ENCODE measurements around the gene S100A13. TPM values are rescaled to one million over a fixed set of nuclear protein-coding genes. Genes with fewer than 3 reads are reported as not detected.

S100A13 gene
- total and polyA plus RNA-seq, 10 of the 15 experiments (the other 5 are each of a cell fraction or from before 2014, with no cell fraction given), result 5.7 to 30.9 (median 9.1) TPM

DNA sequence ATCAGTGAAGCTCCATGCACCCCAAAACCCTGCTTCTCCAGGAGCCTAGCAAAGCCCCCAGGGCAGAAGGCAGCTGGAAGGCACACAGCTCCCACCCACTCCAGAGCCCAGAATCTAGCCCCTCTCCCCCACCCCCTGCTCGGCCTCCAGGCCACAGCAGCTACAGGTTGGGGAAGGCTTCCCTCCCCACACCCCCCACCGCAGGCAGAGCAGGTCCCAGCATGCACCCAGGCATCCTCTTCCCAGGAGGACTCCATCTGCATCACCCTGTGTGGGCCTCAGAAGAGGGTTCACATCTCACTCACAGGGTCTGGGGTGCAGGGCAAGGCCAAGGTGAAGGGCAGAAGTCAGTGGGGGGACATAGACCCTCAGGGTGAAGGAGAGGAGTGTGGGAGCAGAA, 11.9 kb downstream of the S100A13 start:
- WGBS (ENCODE audit: insufficient coverage, insufficient replicate concordance, low lambda C conversion rate, missing lambda C conversion rate), result 45% methylated on average over 2 of the region's 2 CpGs
- Histone ChIP-seq H4K20me1 (ENCODE audit: control insufficient read depth, insufficient read depth) (no peaks in the 10 kb centered on the region), H3K4me2 (ENCODE audit: control insufficient read depth, insufficient read depth) (no peak overlapping the region), H3K9me3 (replicated peaks; ENCODE audit: control insufficient read depth, insufficient read depth, low read length) (no peaks in the 10 kb centered on the region), H3K4me3 (no peak overlapping the region), H3K36me3 (ENCODE audit: control insufficient read depth in 2 of 2, insufficient read depth in 2 of 2, low read length in 1 of 2) (no peaks in the 10 kb centered on the region), H3K79me2 (ENCODE audit: control insufficient read depth, insufficient read depth, low read length) (no peaks in the 10 kb centered on the region), H3K27me3 (replicated peaks in 1 of 2; ENCODE audit: control insufficient read depth in 2 of 2, insufficient read depth in 2 of 2, low read length in 1 of 2) (no peaks in the 10 kb centered on the region), H3K27ac (ENCODE audit: control insufficient read depth, insufficient read depth) (no peak overlapping the region), H3K9ac (ENCODE audit: control insufficient read depth, insufficient read depth, low read length) (no peak overlapping the region), H2AFZ (ENCODE audit: control insufficient read depth, low read depth, low read length) (no peak overlapping the region), H3K4me1 (ENCODE audit: control insufficient read depth, insufficient read depth, low read length) (peaks cover 14% of the 10 kb centered on the region)
- intact Hi-C loops (cut with micrococcal nuclease; ENCODE audit: unreplicated experiment), result no loop called here
- ChIA-PET CTCF (interaction anchor here (1.1 to 7.8 kb wide), 9 partner anchors 8 to 120 kb away, joined by 3 to 106 read pairs (median 11); partner anchors contain the start of genes S100A1 and S100A13), SMC1A (ENCODE audit: uncharacterized antibody, unreplicated experiment) (interaction anchor here (0.8 to 5.0 kb wide), 11 partner anchors 11 to 95 kb away, joined by 3 to 36 read pairs (median 4); partner anchors contain the start of genes CHTOP, S100A1 and S100A13), RAD21 (ENCODE audit: unreplicated experiment) (interaction anchor here (0.6 to 6.2 kb wide), 6 partner anchors 11 to 105 kb away, joined by 3 to 60 read pairs (median 6); partner anchors contain the start of gene S100A13), POLR2A (interaction anchor here (1.4 kb wide), 1 partner anchor 9 kb away, joined by 4 read pairs; no protein-coding TSS in a partner anchor)
- BruUV-seq (replicated peaks), result no TSS peak
- FAIRE-seq (no peak), DNase-seq (ENCODE audit: low read depth, low spot score) (no peak), ATAC-seq (no peak)
- in situ Hi-C loops (cut with MboI), result no loop called here
- TF ChIP-seq MEF2B (IDR thresholded peaks at IDR 0.05; ENCODE audit: partially characterized antibody, poor library complexity, severe bottlenecking), result no peak
- TF ChIP-seq, protein P1, sequence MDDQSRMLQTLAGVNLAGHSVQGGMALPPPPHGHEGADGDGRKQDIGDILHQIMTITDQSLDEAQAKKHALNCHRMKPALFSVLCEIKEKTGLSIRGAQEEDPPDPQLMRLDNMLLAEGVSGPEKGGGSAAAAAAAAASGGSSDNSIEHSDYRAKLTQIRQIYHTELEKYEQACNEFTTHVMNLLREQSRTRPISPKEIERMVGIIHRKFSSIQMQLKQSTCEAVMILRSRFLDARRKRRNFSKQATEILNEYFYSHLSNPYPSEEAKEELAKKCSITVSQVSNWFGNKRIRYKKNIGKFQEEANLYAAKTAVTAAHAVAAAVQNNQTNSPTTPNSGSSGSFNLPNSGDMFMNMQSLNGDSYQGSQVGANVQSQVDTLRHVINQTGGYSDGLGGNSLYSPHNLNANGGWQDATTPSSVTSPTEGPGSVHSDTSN (IDR thresholded peaks at IDR 0.05; ENCODE audit: insufficient replicate concordance, low read depth, low read length), result no peak

DNA sequence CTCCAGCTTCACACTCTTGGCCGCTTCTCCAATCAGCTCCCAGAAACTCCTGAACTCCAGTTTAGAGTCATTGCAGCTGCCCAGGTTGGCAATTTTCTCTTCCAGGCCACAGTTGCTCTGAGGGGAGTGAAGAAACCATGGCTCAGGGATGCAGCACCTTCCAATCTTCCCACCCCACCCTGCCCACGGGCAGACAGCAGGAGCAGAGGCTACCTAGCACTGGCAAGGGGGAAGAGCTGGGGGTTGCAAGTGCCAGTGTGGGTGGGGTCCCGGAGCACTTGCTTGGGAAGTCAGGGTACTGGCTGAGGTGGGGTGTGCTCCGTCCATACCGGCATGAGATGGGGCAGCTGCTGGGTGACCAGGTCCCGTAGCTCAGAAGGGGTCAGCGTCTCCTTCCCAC, 12.4 kb downstream of the S100A13 start:
- DNase-seq (ENCODE audit: low read depth, low spot score), result no peak
- TF ChIP-seq, protein P1 (IDR thresholded peaks at IDR 0.05; ENCODE audit: insufficient replicate concordance, low read depth, low read length), result no peak
- TF ChIP-seq STAT1 (conservative IDR thresholded peaks at IDR 0.05), result no peak
- TF ChIP-seq EED (IDR thresholded peaks at IDR 0.05; ENCODE audit: low read depth), result no peak
- TF ChIP-seq EP300 (IDR thresholded peaks at IDR 0.05; ENCODE audit: borderline replicate concordance in 1 of 2, control insufficient read depth in 1 of 2, low read depth in 2 of 2, low read length in 2 of 2), result no peak
- no peak for TF ChIP-seq TAF1 (IDR thresholded peaks at IDR 0.05; ENCODE audit: borderline replicate concordance, low read depth, low read length)
- TF ChIP-seq GATAD2B (conservative IDR thresholded peaks at IDR 0.05; ENCODE audit: low read depth), result no peak
- TF ChIP-seq, protein P2, sequence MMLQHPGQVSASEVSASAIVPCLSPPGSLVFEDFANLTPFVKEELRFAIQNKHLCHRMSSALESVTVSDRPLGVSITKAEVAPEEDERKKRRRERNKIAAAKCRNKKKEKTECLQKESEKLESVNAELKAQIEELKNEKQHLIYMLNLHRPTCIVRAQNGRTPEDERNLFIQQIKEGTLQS (IDR thresholded peaks at IDR 0.05; ENCODE audit: borderline replicate concordance, extremely low read depth, low read depth, low read length), result no peak
- no peak for TF ChIP-seq PML (IDR thresholded peaks at IDR 0.05; ENCODE audit: low read length)
- TF ChIP-seq SMAD1 (IDR thresholded peaks at IDR 0.05; ENCODE audit: low read depth, partially characterized antibody), result no peak
- no peak for TF ChIP-seq ZNF217 (IDR thresholded peaks at IDR 0.05)

More for the DNA sequence above, 12.4 kb downstream of the S100A13 start:
- Histone ChIP-seq H3K4me3 (no peak overlapping the region), H3K4me1 (ENCODE audit: control insufficient read depth, insufficient read depth, low read length) (peaks cover 14% of the 10 kb centered on the region), H3K27me3 (replicated peaks in 1 of 2; ENCODE audit: control insufficient read depth in 2 of 2, insufficient read depth in 2 of 2, low read length in 1 of 2) (no peaks in the 10 kb centered on the region), H3K27ac (ENCODE audit: control insufficient read depth, insufficient read depth) (no peak overlapping the region), H2AFZ (ENCODE audit: control insufficient read depth, low read depth, low read length) (no peak overlapping the region), H4K20me1 (ENCODE audit: control insufficient read depth, insufficient read depth) (no peaks in the 10 kb centered on the region), H3K4me2 (ENCODE audit: control insufficient read depth, insufficient read depth) (no peak overlapping the region), H3K9ac (ENCODE audit: control insufficient read depth, insufficient read depth, low read length) (no peak overlapping the region), H3K9me3 (replicated peaks; ENCODE audit: control insufficient read depth, insufficient read depth, low read length) (no peaks in the 10 kb centered on the region), H3K79me2 (ENCODE audit: control insufficient read depth, insufficient read depth, low read length) (no peaks in the 10 kb centered on the region), H3K36me3 (ENCODE audit: control insufficient read depth in 2 of 2, insufficient read depth in 2 of 2, low read length in 1 of 2) (no peaks in the 10 kb centered on the region)
- BruUV-seq (replicated peaks), result no TSS peak
- intact Hi-C loops (cut with micrococcal nuclease; ENCODE audit: unreplicated experiment), result no loop called here
- no peak for FAIRE-seq
- 56% methylated on average over 7 of the region's 7 CpGs for WGBS (ENCODE audit: insufficient coverage, insufficient replicate concordance, low lambda C conversion rate, missing lambda C conversion rate)
- no peak for ATAC-seq
- in situ Hi-C loops (cut with MboI), result no loop called here
- CTCF ChIA-PET, result interaction anchor here (1.2 to 7.8 kb wide), 8 partner anchors 9 to 119 kb away, joined by 3 to 106 read pairs (median 14); partner anchors contain the start of genes S100A1 and S100A13
- RAD21 ChIA-PET (ENCODE audit: unreplicated experiment), result interaction anchor here (2.8 to 6.2 kb wide), 3 partner anchors 10 to 43 kb away, joined by 9 to 60 read pairs (median 14); no protein-coding TSS in a partner anchor
- POLR2A ChIA-PET, result interaction anchor here (0.6 to 1.7 kb wide), 4 partner anchors 8 to 14 kb away, joined by 4 to 5 read pairs (median 4); no protein-coding TSS in a partner anchor
- SMC1A ChIA-PET (ENCODE audit: uncharacterized antibody, unreplicated experiment), result interaction anchor here (1.0 to 2.1 kb wide), 5 partner anchors 16 to 104 kb away, joined by 3 to 12 read pairs (median 4); partner anchors contain the start of gene CHTOP
